Measurements from ENCODE around the gene SNX8.
"Not testable (repeated sequence)": the region's sequence is repeated elsewhere in the genome, so short reads cannot be mapped to it uniquely, and the experiment has no call there.

The SNX8 gene

DNA sequence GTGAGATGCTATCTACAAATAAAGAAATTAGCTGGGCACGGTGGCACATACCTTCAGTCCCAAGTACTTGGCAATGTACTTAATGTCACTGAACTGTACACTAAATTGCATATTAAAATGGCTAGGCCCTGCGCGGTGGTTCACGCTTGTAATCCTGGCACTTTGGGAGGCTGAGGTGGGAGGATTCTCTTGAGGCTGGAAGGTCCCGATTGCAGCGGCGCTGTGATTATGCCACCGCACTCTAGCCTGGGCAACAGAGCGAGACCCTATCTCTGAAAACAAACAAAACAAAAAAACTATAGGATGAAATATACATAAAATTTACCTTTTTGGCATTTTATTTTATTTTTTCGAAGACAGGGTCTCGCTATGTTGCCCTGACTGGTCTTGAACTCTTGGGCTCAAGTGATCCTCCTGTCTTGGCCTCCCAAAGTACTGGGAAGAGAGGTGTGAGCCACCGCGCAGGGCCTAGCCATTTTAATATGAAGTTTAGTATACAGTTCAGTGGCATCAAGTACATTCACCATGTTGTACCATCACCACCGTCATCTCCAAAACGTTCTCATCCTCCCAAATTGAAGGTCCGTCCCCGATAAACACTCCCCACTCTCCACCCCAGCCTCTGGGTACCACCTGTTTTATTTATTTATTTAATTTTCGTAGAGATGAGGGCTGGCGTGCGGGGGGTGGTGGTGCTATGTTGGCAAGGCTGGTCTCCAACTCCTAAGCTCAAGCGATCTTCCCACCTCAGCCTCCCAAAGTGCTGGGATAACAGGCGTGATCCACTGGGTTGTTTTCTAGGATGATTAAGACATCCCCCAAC, 39.1 kb upstream of the SNX8 start:
- no peaks in the 10 kb centered on the region for H3K9me3 ChIP-seq (ENCODE audit: insufficient read depth, low read depth, low read length)
- no peaks in the 10 kb centered on the region for H3K27me3 ChIP-seq (ENCODE audit: insufficient read depth, low read length)
- H3K27ac ChIP-seq (ENCODE audit: low read length) = peak overlapping the region; percentile 99
- peak overlapping the region; percentile 92 for H3K9ac ChIP-seq (ENCODE audit: low read depth, low read length)
- H3K4me3 ChIP-seq (ENCODE audit: low read length) = peak overlapping the region; percentile 68
- H3K36me3 ChIP-seq (ENCODE audit: insufficient read depth, low read depth, low read length) = peaks cover 33% of the 10 kb centered on the region
- H3K4me1 ChIP-seq (ENCODE audit: insufficient read depth, low read length) = no peaks in the 10 kb centered on the region

- no peak overlapping the region for H3K27ac ChIP-seq (ENCODE audit: low read length)
- H3K27me3 ChIP-seq (ENCODE audit: insufficient read depth, low read length) = no peaks in the 10 kb centered on the region
- H3K9ac ChIP-seq (ENCODE audit: low read depth, low read length) = no peak overlapping the region
- no peak overlapping the region for H3K4me3 ChIP-seq (ENCODE audit: low read length)
- no peaks in the 10 kb centered on the region for H3K4me1 ChIP-seq (ENCODE audit: insufficient read depth, low read length)
- H3K9me3 ChIP-seq (ENCODE audit: insufficient read depth, low read depth, low read length) = no peaks in the 10 kb centered on the region
- H3K36me3 ChIP-seq (ENCODE audit: insufficient read depth, low read depth, low read length) = peaks cover 10% of the 10 kb centered on the region; the same call in 1 of the 2 replicates
Measured at GRCh38 chr7:2350861-2351260, 36.6 kb upstream of the SNX8 start.

DNA sequence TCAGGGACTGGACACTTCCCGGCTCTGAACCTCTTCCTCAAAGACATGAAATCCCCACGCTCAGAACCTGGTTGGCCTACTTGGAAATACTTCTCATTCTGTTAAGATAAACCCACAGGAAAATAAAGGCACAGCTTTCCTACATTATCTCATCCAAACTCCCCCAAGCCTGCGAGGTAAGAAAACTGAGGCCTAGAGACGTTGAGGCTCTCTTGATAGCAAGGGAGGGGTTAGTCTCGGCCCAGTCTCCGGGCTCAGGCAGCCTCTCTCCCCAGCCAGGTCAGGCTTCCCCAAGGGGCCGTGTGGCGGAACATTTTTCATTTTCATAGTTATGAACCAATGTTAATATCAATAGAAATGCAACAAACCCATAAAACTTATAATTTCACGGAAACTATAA, 35.8 kb upstream of the SNX8 start:
- Histone ChIP-seq H3K27ac (ENCODE audit: low read length) (no peak overlapping the region), H3K9ac (ENCODE audit: low read depth, low read length) (no peak overlapping the region), H3K36me3 (ENCODE audit: insufficient read depth, low read depth, low read length) (peaks cover 10% of the 10 kb centered on the region; the same call in 1 of the 2 replicates), H3K9me3 (ENCODE audit: insufficient read depth, low read depth, low read length) (no peaks in the 10 kb centered on the region), H3K4me1 (ENCODE audit: insufficient read depth, low read length) (no peaks in the 10 kb centered on the region), H3K4me3 (ENCODE audit: low read length) (no peak overlapping the region), H3K27me3 (ENCODE audit: insufficient read depth, low read length) (no peaks in the 10 kb centered on the region)

DNA sequence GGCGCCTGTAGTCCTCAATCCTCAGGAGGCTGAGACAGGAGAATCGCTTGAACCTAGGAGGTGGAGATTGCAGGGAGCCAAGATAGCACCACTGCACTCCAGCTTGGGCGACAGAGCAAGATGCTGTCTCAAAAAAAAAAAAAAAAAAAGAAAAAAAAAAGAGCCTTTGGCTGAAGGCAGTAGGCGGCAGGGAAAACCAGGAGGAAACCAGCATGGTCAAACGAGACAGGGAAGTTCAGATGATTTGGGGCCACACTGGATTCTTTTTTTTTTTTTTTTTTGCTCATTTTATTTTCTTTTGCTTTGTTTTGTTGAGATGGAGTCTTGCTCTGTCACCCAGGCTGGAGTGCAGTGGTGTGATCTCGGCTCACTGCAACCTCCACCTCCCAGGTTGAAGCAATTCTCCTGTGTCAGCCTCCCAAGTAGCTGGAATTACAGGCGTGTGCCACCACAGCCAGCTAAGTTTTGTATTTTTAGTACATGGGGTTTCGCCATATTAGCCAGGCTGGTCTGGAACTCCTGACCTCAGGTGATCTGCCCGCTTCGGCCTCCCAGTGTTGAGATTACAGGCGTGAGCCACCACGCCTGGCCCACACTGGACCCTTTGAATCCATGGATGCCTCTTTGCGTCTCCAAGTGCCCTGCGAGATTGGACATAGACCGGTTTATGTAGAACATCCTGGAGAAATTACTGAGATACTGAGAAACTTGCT, 33.3 kb upstream of the SNX8 start:
- not testable (repeated sequence) for H3K9me3 ChIP-seq (ENCODE audit: insufficient read depth, low read depth, low read length); H3K36me3 ChIP-seq (ENCODE audit: insufficient read depth, low read depth, low read length); H3K27me3 ChIP-seq (ENCODE audit: insufficient read depth, low read length); H3K27ac ChIP-seq (ENCODE audit: low read length); H3K4me3 ChIP-seq (ENCODE audit: low read length); H3K4me1 ChIP-seq (ENCODE audit: insufficient read depth, low read length); H3K9ac ChIP-seq (ENCODE audit: low read depth, low read length)

DNA sequence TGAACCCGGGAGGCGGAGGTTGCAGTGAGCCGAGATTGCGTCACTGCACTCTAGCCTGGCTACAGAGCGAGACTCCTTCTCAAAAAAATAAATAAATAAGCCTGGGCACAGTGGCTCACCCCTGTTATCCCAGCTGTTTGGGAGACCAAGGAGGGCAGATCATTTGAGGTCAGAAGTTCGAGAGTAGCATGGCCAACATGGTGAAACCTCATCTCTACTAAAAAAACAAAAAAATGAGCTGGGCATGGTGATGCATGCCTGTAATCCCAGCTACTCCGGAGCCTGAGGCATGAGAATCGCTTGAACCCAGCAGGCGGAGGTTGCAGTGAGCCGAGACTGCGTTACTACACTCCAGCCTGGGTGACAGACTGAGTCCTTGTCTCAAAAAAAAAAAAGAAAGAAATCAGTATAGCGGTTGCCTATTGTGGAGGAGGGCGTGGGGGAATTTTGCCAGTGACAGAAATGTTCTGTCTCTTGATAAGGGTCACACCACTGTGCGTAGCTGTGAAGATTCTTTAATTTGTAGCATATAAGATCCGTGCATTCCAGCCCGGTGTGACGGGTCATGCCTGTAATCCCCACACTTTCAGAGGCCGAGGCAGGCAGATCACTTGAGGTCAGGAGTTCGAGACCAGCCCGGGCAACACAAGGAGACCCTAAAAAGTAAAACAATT, 22.5 kb upstream of the SNX8 start:
- no peak overlapping the region for H3K27ac ChIP-seq (ENCODE audit: low read length)
- no peak overlapping the region for H3K4me3 ChIP-seq (ENCODE audit: low read length)
- peaks cover 10% of the 10 kb centered on the region; the same call in 1 of the 2 replicates for H3K36me3 ChIP-seq (ENCODE audit: insufficient read depth, low read depth, low read length)
- no peaks in the 10 kb centered on the region for H3K9me3 ChIP-seq (ENCODE audit: insufficient read depth, low read depth, low read length)
- H3K9ac ChIP-seq (ENCODE audit: low read depth, low read length) = no peak overlapping the region
- H3K4me1 ChIP-seq (ENCODE audit: insufficient read depth, low read length) = no peaks in the 10 kb centered on the region
- no peaks in the 10 kb centered on the region for H3K27me3 ChIP-seq (ENCODE audit: insufficient read depth, low read length)

DNA sequence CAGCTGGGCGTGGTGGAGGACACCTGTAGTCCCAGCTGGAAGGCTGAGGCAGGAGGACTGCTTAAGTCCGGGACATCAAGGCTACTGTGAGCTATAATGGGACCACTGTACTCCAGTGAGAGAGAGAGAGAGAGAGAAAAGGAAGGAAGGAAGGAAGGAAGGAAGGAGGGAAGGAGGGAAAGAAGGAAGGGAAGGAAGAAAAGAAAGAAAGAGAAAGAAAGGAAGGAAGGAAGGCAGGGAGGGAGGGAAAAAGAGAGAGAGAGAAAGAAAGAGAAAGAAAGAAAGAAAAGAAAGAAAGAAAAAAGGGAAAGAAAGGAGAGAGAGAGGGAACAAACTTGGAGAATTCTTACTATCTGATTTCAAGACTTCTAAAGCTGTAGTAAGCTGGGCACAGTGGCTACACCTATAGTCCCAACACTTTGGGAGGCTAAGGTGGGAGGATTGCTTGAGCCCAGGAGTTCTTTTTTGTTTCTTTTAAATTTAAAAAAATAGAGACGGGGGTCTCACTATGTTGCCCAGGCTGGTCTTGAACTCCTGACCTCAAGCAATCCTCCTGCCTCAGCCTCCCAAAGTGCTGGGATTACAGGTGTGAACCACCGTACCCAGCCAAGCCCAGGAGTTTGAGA, 18.5 kb upstream of the SNX8 start:
- not testable (repeated sequence) for H3K4me1 ChIP-seq (ENCODE audit: insufficient read depth, low read length); H3K27me3 ChIP-seq (ENCODE audit: insufficient read depth, low read length); H3K27ac ChIP-seq (ENCODE audit: low read length); H3K9ac ChIP-seq (ENCODE audit: low read depth, low read length); H3K4me3 ChIP-seq (ENCODE audit: low read length); H3K9me3 ChIP-seq (ENCODE audit: insufficient read depth, low read depth, low read length)
- H3K36me3 ChIP-seq (ENCODE audit: insufficient read depth, low read depth, low read length) = peaks cover 10% of the 10 kb centered on the region; the same call in 1 of the 2 replicates

GRCh38 chr7:2331707-2332106, 17.5 kb upstream of the SNX8 start:
- Histone ChIP-seq H3K27me3 (ENCODE audit: insufficient read depth, low read length) (no peaks in the 10 kb centered on the region), H3K4me1 (ENCODE audit: insufficient read depth, low read length) (no peaks in the 10 kb centered on the region), H3K9ac (ENCODE audit: low read depth, low read length) (no peak overlapping the region), H3K36me3 (ENCODE audit: insufficient read depth, low read depth, low read length) (peaks cover 4% of the 10 kb centered on the region; the same call in 1 of the 2 replicates), H3K27ac (ENCODE audit: low read length) (no peak overlapping the region), H3K9me3 (ENCODE audit: insufficient read depth, low read depth, low read length) (no peaks in the 10 kb centered on the region), H3K4me3 (ENCODE audit: low read length) (no peak overlapping the region)

DNA sequence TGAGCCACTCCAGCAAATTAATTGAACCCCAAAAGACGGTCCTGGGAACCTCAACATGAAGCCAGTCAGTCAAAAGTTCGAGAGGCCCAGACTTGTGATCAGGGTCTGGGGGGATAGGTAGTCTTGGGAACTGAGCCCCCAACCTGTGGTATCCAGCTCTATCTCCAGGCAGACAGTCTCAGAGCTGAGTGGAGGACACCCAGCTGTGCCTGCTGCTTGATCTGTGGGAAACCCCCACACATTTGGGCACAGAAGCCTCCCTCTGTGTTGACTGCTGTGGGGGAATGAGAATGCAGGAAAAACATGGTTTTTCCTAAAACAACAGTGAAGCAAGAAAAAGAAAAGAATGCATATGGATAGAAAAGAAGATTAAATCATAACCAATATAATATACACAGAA, 16.3 kb upstream of the SNX8 start:
- no peak overlapping the region for H3K27ac ChIP-seq (ENCODE audit: low read length)
- H3K9ac ChIP-seq (ENCODE audit: low read depth, low read length) = no peak overlapping the region
- H3K27me3 ChIP-seq (ENCODE audit: insufficient read depth, low read length) = no peaks in the 10 kb centered on the region
- no peaks in the 10 kb centered on the region for H3K9me3 ChIP-seq (ENCODE audit: insufficient read depth, low read depth, low read length)
- H3K4me3 ChIP-seq (ENCODE audit: low read length) = no peak overlapping the region
- H3K36me3 ChIP-seq (ENCODE audit: insufficient read depth, low read depth, low read length) = peaks cover 4% of the 10 kb centered on the region; the same call in 1 of the 2 replicates
- H3K4me1 ChIP-seq (ENCODE audit: insufficient read depth, low read length) = no peaks in the 10 kb centered on the region

DNA sequence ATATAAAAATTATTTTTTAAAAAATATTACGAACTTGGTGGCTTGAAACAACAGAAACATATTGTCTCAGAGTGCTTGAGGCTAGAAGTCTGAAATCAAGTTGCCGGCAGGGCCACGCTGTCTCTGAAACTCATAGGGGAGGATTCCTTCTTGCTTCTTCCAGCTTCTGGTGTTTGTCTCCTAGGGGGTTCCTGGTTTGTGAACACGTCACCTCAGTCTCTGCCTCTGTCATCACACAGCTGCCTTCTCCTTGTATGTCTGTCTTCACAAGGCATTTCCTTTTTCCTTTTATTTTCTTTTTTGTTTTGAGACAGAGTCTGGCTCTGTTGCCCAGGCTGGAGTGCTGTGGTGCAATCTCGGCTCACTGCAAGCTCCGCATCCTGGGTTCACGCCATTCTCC, 12.7 kb upstream of the SNX8 start:
- no peaks in the 10 kb centered on the region for H3K36me3 ChIP-seq (ENCODE audit: insufficient read depth, low read depth, low read length)
- H3K9ac ChIP-seq (ENCODE audit: low read depth, low read length) = no peak overlapping the region
- no peaks in the 10 kb centered on the region for H3K9me3 ChIP-seq (ENCODE audit: insufficient read depth, low read depth, low read length)
- no peaks in the 10 kb centered on the region for H3K4me1 ChIP-seq (ENCODE audit: insufficient read depth, low read length)
- no peak overlapping the region for H3K27ac ChIP-seq (ENCODE audit: low read length)
- H3K27me3 ChIP-seq (ENCODE audit: insufficient read depth, low read length) = no peaks in the 10 kb centered on the region
- no peak overlapping the region for H3K4me3 ChIP-seq (ENCODE audit: low read length)

GRCh38 chr7:2325162-2325561, 10.9 kb upstream of the SNX8 start:
- H3K4me1 ChIP-seq (ENCODE audit: insufficient read depth, low read length) = no peaks in the 10 kb centered on the region
- no peaks in the 10 kb centered on the region for H3K27me3 ChIP-seq (ENCODE audit: insufficient read depth, low read length)
- no peak overlapping the region for H3K9ac ChIP-seq (ENCODE audit: low read depth, low read length)
- H3K4me3 ChIP-seq (ENCODE audit: low read length) = no peak overlapping the region
- H3K9me3 ChIP-seq (ENCODE audit: insufficient read depth, low read depth, low read length) = no peaks in the 10 kb centered on the region
- no peak overlapping the region for H3K27ac ChIP-seq (ENCODE audit: low read length)
- no peaks in the 10 kb centered on the region for H3K36me3 ChIP-seq (ENCODE audit: insufficient read depth, low read depth, low read length)

DNA sequence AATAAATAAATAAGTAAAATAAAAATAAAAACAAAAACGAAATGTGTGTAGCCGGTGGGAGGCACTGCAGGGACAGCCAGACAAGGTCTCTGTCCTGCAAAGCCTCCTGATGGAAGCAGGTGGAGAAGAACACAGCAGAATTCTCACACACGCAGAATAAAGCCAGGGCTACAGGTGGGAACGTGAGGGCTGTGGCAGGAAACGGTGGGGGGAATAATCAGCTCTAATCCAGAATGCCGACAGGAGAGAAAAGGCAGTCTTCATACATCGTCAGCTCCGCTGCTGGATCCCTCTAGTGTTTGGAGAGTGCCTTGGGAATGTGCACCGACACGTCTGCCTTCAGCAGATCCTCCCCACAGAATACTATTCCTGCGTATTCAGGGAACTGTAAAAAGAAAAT, 6.8 kb upstream of the SNX8 start:
- H3K27me3 ChIP-seq (ENCODE audit: insufficient read depth, low read length) = no peaks in the 10 kb centered on the region
- H3K27ac ChIP-seq (ENCODE audit: low read length) = no peak overlapping the region
- no peaks in the 10 kb centered on the region for H3K4me1 ChIP-seq (ENCODE audit: insufficient read depth, low read length)
- no peaks in the 10 kb centered on the region for H3K9me3 ChIP-seq (ENCODE audit: insufficient read depth, low read depth, low read length)
- H3K9ac ChIP-seq (ENCODE audit: low read depth, low read length) = no peak overlapping the region
- no peaks in the 10 kb centered on the region for H3K36me3 ChIP-seq (ENCODE audit: insufficient read depth, low read depth, low read length)
- H3K4me3 ChIP-seq (ENCODE audit: low read length) = no peak overlapping the region
